Measurements from ENCODE around the gene CLECL1. TPM values are rescaled to one million over a fixed set of nuclear protein-coding genes. Genes with fewer than 3 reads are reported as not detected.
A peak's percentile ranks its signal among the peaks of the same experiment; 100 is the strongest.

The CLECL1 gene
- total and polyA plus RNA-seq, 9 of the 15 experiments (the other 6 are each of a cell fraction or from before 2014, with no cell fraction given): 0.13 to 0.25 TPM; not detected in 7

DNA sequence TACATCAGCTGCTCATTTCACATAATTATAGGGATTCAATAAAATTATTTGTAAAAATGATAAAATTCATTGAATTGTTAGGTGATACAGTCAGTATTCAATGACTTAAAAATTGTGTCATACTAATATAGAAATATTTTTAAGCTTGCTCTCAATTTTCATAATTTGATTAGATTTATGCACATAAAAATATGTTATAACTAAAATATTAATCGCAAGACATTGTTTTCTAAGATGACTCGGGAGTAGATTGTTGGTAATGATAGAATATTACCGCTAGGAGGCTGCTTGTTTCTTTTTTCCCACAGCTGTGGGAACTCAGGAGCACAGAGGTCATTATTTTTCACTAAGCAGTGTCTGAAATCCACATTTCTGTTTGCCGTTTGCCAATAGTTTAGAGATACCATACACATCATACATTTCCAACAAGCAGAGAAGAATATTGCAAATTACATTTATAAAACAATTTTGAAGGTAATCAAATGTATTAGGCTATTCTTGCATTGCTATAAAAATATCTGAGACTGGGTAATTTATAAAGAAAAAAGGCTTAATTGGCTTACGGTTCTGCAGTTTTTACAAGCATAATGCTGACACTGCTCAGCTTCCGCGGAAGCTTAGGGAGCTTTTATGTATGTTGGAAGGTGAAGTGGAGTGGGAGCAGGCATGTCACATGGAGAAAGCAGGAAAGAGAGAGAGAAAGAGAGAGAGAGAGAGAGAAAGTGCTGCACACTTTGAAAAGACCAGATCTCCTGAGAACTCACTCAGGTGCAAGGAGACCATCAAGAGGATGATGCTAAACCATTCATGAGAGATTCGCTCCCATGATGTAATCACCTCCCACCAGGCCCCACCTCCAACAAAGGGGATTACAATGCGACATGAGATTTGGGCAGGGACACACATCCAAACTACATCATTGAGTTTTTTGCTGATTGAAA lies 18.6 kb upstream of the CLECL1 start (continued):
- no peak for TF ChIP-seq ATF4 (CRISPR knock-in tag; IDR thresholded peaks at IDR 0.05)
- no peak for TF ChIP-seq RFX5 (IDR thresholded peaks at IDR 0.05; ENCODE audit: low read depth, low read length)
- peak; percentile 46; the same call in 1 of the 2 replicates for TF ChIP-seq ZBTB17 (CRISPR knock-in tag; IDR thresholded peaks at IDR 0.05)
- peak in 1 of 2 experiments; percentile 28; a peak in 1 of 4 replicates for TF ChIP-seq FOXK2 (conservative IDR thresholded peaks at IDR 0.05 in 1 of 2, IDR thresholded peaks at IDR 0.05 in 1 of 2; ENCODE audit: low read depth in 2 of 2)
- no peak for TF ChIP-seq ZNF398 (CRISPR knock-in tag; IDR thresholded peaks at IDR 0.05)
- TF ChIP-seq BHLHE40 (IDR thresholded peaks at IDR 0.05; ENCODE audit: low read length): no peak; the same call in 1 of the 2 replicates
- 0 out of 2 replicates have a peak, but pooled peaks have one; percentile 77 for TF ChIP-seq ESRRB (CRISPR knock-in tag; IDR thresholded peaks at IDR 0.05; ENCODE audit: borderline replicate concordance)
- 0 out of 2 replicates have a peak, but pooled peaks have one; percentile 20 for TF ChIP-seq ZKSCAN8 (CRISPR knock-in tag; IDR thresholded peaks at IDR 0.05)
- no peak for TF ChIP-seq TSC22D4 (tag; IDR thresholded peaks at IDR 0.05)
- peak in 1 of 2 experiments; percentile 51; a peak in 2 of 4 replicates for TF ChIP-seq RAD21 (CRISPR knock-in tag; conservative IDR thresholded peaks at IDR 0.05 in 1 of 2, IDR thresholded peaks at IDR 0.05 in 1 of 2)
- TF ChIP-seq SIN3A (IDR thresholded peaks at IDR 0.05; ENCODE audit: borderline replicate concordance in 2 of 2, control insufficient read depth in 1 of 2, low read depth in 2 of 2, low read length in 2 of 2): peak in 1 of 2 experiments; percentile 95; a peak in 1 of 4 replicates
- TF ChIP-seq NR2F6 (CRISPR knock-in tag; IDR thresholded peaks at IDR 0.05): no peak
- no peak for TF ChIP-seq CHCHD3 (CRISPR knock-in tag; IDR thresholded peaks at IDR 0.05)
- no peak for TF ChIP-seq MAFG (tag; conservative IDR thresholded peaks at IDR 0.05)
- TF ChIP-seq NCOR1 (IDR thresholded peaks at IDR 0.05): peak; percentile 48
